Peyer's patch (tissue), 4 donors: ENCODE measurements around the gene SERPINA4. TPM values are rescaled to one million over a fixed set of nuclear protein-coding genes. Genes with fewer than 3 reads are reported as not detected.

Source experiments
- DNase-seq, 3 donors: peaks; one replicate each; pipeline ENCODE4 v3.0.0-alpha.2; 2017 to 2019
- H3K27ac ChIP-seq, 4 donors: fragments of 200-600 bp; sonication (generic); one replicate each; pipeline ENCODE4 v1.5.1; 2016 to 2019
- H3K27me3 ChIP-seq, 2 donors: fragments of 200-600 bp; sonication (generic); one replicate each; pipeline ENCODE4 v1.5.1; 2019
- H3K36me3 ChIP-seq, 3 donors: fragments of 200-600 bp; sonication (generic); one replicate each; pipeline ENCODE4 v1.5.1; 2016 to 2019
- H3K4me1 ChIP-seq, 4 donors: fragments of 200-600 bp; sonication (generic); one replicate each; pipeline ENCODE4 v1.5.1; 2016 to 2019
- H3K4me3 ChIP-seq, 4 donors: fragments of 200-600 bp; sonication (generic); 1 replicate in 3 of 4; 2 replicates in 1 of 4; pipeline ENCODE4 v1.5.1; 2016 to 2019; ENCODE audit warnings: mild to moderate bottlenecking in 1 of 4
- H3K9me3 ChIP-seq, 4 donors: fragments of 200-600 bp; sonication (generic); one replicate each; pipeline ENCODE4 v1.5.1; 2016 to 2019; ENCODE audit warnings: mild to moderate bottlenecking in 1 of 4
- CTCF ChIP-seq, 6 experiments: fragments of 450-650 bp in 4 of 6; fragments of 200-600 bp in 2 of 6; sonication (generic) in 1 of 6; IDR thresholded peaks; one replicate each; pipeline ENCODE4 v1.5.1; 2017 to 2019; ENCODE audit warnings: antibody characterized with exemption in 6 of 6, mild to moderate bottlenecking in 3 of 6, moderate library complexity in 1 of 6
- POLR2A ChIP-seq, 2 donors: fragments of 450-650 bp; IDR thresholded peaks; one replicate each; pipeline ENCODE4 v1.5.1; 2017; ENCODE audit warnings: antibody characterized with exemption in 2 of 2, mild to moderate bottlenecking in 2 of 2, moderate library complexity in 2 of 2
- total RNA-seq, 4 donors: library from RNA; depleted of rRNA; stranded (reverse); fragments of >200 nt; gene quantifications; one replicate each; pipeline ENCODE4 v1.1.0, GENCODE V29; 2016

Gene SERPINA4
- total RNA-seq, 4 donors from 2014 or later = not detected

GRCh38 chr14:94544726-94545125, 16.5 kb upstream of the SERPINA4 start:
- Histone ChIP-seq H3K27me3 (no peaks in the 10 kb centered on the region), H3K36me3 (no peaks in the 10 kb centered on the region), H3K9me3 (no peaks in the 10 kb centered on the region), H3K4me3 (no peak overlapping the region), H3K27ac (no peak overlapping the region), H3K4me1 (no peaks in the 10 kb centered on the region)
- TF ChIP-seq CTCF (IDR thresholded peaks at IDR 0.05) = no peak
- TF ChIP-seq POLR2A (IDR thresholded peaks at IDR 0.05) = no peak
- no peak for DNase-seq

GRCh38 chr14:94545131-94545841, 16.0 kb upstream of the SERPINA4 start:
- H3K27ac ChIP-seq = no peak overlapping the region
- H3K4me3 ChIP-seq = no peak overlapping the region
- H3K9me3 ChIP-seq = no peaks in the 10 kb centered on the region
- no peak for TF ChIP-seq POLR2A (IDR thresholded peaks at IDR 0.05)
- TF ChIP-seq CTCF (IDR thresholded peaks at IDR 0.05) = no peak
- no peaks in the 10 kb centered on the region for H3K36me3 ChIP-seq
- no peaks in the 10 kb centered on the region for H3K4me1 ChIP-seq
- H3K27me3 ChIP-seq = no peaks in the 10 kb centered on the region
- DNase-seq = no peak

- H3K4me3 ChIP-seq = no peak overlapping the region
- no peak for TF ChIP-seq CTCF (IDR thresholded peaks at IDR 0.05)
- TF ChIP-seq POLR2A (IDR thresholded peaks at IDR 0.05) = no peak
Measured at GRCh38 chr14:94547151-94547680, 14.0 kb upstream of the SERPINA4 start.

GRCh38 chr14:94547726-94548125, 13.5 kb upstream of the SERPINA4 start:
- DNase-seq = no peak
- Histone ChIP-seq H3K36me3 (no peaks in the 10 kb centered on the region), H3K27ac (no peak overlapping the region), H3K27me3 (no peaks in the 10 kb centered on the region), H3K4me3 (no peak overlapping the region), H3K9me3 (no peaks in the 10 kb centered on the region), H3K4me1 (no peaks in the 10 kb centered on the region)
- TF ChIP-seq CTCF (IDR thresholded peaks at IDR 0.05) (no peak), POLR2A (IDR thresholded peaks at IDR 0.05) (no peak)

More at GRCh38 chr14:94547151-94547680, 14.0 kb upstream of the SERPINA4 start:
- no peak for DNase-seq
- no peaks in the 10 kb centered on the region for H3K36me3 ChIP-seq
- H3K27me3 ChIP-seq = no peaks in the 10 kb centered on the region
- no peaks in the 10 kb centered on the region for H3K4me1 ChIP-seq
- H3K9me3 ChIP-seq = no peaks in the 10 kb centered on the region
- no peak overlapping the region for H3K27ac ChIP-seq

- peak in 1 of 3 donors; percentile 23 for DNase-seq
- Histone ChIP-seq H3K4me1 (no peaks in the 10 kb centered on the region), H3K27ac (no peak overlapping the region), H3K36me3 (no peaks in the 10 kb centered on the region), H3K4me3 (no peak overlapping the region), H3K9me3 (no peaks in the 10 kb centered on the region), H3K27me3 (no peaks in the 10 kb centered on the region)
- no peak for TF ChIP-seq CTCF (IDR thresholded peaks at IDR 0.05)
- TF ChIP-seq POLR2A (IDR thresholded peaks at IDR 0.05) = no peak
Measured at GRCh38 chr14:94548131-94548998, 12.9 kb upstream of the SERPINA4 start.
